Left renal cortex interstitium (tissue), 4 donors: ENCODE results near the gene MSL2. TPM values are rescaled to one million over a fixed set of nuclear protein-coding genes. Genes with fewer than 3 reads are reported as not detected.

Source experiments
- polyA plus RNA-seq, 4 donors: library from polyadenylated mRNA; unstranded; fragments of 120-200 nt; gene quantifications; one replicate each; pipeline ENCODE4 v1.2.1, GENCODE V29; 2013; ENCODE audit not compliant: insufficient read length in 4 of 4

Gene MSL2
- polyA plus RNA-seq, 4 donors, result 42.1 to 53.4 (median 48.9) TPM

Other genes starting within 250 kb of the MSL2 start
- gene PPP2R3A, start 230.6 kb downstream of the MSL2 start, polyA plus RNA-seq, result 10 to 100 TPM; 19.5 to 23.3 (median 20.7) TPM
- gene PCCB, start 54.0 kb upstream of the MSL2 start, polyA plus RNA-seq, result 10 to 100 TPM; 58.3 to 84.9 (median 60.0) TPM